NCI-H1105 (cell line): ENCODE data around the gene CNGB1.
"Not testable (repeated sequence)": the region's sequence is repeated elsewhere in the genome, so short reads cannot be mapped to it uniquely, and the experiment has no call there.

Experiments used
- DNase-seq: peaks from one replicate; lab custom pipeline; 2025; lab: John Stamatoyannopoulos, UW

Gene CNGB1

DNA sequence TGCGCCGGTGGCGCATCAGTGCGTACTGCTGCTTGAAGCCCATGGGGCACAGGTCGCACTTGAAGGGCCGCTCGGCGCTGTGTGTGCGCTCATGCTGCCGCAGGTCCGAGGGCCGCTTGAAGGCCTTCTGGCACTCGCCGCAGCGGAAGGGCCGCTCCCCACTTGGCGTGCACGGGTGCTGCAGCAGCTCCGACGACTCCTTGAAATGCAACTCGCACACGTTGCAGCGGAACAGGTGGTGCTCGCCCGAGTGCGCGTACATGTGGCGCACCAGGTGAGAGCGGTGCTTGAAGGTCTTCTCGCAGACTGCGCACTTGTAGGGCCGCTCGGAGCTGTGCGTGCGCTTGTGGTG lies 26.2 kb upstream of the CNGB1 start:
- DNase-seq = no peak

DNA sequence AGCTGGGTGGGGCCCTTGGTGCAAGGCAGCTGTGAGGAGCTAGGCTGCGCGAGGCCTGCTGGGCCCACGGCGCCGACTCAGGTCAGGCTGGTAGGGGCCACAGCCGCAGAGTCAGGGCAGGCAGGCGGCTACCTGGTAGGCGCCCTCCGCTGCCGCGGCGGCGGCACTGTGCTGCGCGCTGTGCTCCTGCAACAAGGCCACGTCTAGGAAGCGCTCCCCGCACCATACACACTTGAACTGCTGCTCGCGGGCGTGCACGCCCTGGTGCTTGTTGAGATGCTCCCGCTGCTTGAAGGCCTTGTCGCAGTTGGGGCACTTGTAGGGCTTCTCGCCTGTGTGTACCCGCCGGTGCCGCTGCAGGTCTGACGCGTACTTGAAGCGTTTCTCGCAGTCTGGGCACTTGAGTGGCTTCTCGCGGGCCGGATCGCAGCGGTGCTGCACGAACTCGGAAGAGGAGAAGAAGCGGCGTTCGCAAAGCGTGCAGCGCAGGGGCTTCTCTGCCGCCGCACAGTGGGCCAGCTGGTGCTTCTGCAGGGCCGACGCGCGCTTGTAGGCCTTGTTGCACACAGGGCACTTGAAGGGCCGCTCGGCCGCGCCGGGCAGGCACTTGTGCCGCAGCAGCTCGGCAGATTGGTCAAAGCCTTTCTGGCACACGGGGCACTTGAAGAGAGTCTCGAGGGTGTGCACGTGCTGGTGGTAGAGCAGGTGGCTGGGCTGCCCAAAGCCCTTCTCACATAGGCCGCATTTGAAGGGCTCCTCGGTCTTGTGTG lies 25.7 kb upstream of the CNGB1 start:
- no peak for DNase-seq

DNA sequence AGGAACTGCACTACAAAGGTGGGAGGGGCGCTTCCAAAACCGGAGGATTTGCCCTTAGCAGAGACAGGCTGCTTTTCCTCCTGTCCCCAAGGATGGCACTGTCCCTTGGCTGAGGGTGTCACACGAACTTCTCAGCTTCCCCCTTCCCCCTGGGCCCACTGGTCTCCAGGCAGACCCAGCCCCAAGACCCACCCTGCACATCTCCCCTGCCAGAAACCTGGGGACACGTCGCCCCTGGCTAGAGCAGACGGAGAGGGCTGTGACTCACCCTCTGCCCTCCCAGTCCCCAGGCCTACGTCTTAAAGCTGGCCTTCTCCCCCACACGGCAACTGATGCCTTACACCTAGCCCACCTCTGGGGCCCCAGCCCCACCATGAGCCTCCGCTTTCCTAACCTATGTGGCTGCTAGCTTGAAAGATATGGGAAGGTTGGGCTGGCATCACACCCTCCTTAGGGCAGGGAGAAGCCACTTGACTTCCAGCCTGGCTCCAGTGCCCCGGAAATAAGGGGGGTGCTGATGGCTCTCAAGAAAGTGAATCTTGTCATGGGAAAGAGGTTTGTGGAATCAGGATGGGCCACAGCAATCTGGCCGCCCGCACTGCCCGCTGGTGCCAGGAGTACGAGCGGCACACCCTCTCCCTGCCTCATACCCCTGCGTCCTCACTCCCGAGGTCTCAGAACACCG lies 24.9 kb upstream of the CNGB1 start:
- no peak for DNase-seq

DNA sequence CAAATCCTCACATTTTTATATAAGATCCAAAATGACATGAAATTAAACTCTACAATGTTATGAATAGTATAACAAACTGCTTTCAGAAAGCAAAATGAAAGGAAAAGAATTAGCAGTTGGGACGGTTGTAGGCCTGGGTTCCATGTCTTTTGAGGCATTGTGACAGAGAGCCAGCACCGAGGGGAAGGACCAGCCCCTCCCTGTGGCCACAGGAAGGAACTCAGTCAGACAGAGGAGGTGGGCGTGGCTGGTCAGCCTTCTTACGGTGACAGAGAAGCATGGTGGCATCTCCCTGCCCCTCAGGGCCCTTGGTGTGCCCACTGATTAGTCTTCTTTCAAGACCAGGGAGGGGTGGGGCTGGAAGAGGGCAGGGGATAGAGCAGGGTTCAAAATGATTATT lies 23.9 kb upstream of the CNGB1 start:
- DNase-seq = no peak

DNA sequence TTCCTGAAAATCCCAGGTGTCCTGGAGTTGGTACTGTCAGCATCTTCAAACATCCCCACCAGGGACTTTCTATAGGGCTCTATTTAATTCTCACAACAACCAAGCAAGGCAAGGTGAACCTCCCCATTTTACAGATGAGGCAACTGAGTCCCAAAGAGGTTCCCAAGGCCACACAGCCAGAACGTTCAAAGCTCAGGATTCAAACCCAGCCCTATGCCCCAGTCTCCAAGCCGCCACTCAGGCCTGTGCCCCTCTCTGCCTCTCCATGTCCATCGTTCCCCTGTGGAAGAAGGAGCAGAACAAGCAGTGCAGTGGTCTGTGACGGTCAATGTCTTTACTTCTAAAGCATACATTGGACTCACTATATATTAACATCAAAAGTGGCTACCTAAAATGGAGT lies 23.4 kb upstream of the CNGB1 start:
- DNase-seq = no peak

DNA sequence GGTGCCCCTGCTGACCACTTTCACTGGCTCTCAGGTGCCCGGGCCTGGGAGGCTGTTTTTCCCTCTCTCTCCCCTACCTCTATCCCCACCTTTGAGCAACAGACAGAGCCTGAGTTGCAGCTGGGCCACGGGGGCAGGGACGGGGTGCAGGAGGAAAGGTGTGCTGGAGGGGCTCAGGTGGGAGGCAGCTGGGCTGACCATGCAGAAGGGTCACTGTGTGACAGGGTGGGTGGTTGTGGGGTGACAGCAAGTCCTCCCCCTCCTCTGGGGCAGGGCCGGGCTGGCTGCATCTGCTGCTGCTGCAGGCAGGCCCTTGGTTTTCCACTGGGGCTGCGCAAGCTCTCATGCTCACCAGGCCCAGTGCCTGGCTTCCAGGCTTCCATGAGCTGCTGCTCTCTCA lies 23.0 kb upstream of the CNGB1 start:
- DNase-seq = no peak

DNA sequence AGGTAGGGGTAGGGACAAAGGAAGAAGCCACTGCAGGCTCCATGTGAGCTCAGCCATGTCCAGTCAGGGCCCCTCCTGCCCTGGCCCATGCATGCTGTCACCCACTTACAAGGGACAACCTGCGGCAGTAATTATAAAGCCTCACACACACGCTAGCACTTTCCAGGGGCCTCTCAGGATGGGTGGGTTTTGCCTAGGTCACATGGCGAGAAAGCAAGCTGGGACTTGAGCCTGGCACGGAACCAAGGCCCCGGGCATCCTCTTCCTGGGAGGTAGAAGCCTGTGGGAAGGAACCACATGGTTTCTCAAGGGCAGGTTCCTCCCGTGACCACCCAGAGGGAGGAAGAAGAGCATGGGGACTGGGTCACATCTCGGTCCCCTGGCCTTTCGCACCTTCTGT lies 22.5 kb upstream of the CNGB1 start:
- DNase-seq = peak; percentile 75

DNA sequence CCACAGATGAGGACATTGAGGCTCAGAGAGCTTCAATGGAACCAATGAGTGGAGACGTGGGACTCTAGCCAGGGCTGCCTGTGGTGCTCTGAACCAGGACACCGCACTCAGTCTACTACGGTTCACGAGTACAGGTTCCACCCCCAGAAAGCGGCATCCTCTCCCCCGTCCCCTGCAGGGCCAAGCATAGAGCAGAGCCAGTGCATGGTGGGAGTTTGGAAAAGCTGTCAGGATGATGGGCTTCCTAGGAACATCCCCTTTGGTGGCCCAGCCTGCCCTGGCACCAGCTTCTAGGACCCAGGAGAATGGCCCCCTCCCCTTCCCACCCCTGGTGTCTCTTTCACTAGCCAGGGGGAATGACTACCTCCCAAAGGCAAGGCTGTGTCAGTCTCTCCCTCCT lies 21.2 kb upstream of the CNGB1 start:
- DNase-seq = no peak

DNA sequence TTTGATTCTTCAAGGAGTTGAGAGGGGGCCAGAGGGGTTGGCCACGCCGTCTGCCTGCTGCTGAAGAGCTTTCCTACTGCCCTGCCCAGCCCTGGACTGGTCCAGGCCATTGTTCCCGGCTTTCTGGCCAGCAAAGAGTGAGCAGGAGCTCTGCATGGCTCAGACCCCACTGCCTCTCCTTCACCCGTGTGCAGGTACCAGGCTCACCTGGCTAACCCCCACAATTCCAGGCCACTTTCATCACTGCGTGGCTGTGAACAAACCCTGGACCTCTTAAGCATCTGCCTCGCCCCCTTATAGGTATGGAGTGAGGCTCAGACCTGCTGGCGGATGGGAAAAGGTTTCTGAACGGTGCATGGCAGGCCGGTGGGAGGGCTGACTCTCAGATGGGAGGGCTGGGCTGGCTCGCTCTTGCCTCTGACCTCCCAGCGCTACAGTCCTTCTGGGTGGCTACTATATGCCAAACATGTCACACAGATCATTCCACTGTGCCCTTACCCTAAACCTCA lies 20.7 kb upstream of the CNGB1 start:
- no peak for DNase-seq

DNA sequence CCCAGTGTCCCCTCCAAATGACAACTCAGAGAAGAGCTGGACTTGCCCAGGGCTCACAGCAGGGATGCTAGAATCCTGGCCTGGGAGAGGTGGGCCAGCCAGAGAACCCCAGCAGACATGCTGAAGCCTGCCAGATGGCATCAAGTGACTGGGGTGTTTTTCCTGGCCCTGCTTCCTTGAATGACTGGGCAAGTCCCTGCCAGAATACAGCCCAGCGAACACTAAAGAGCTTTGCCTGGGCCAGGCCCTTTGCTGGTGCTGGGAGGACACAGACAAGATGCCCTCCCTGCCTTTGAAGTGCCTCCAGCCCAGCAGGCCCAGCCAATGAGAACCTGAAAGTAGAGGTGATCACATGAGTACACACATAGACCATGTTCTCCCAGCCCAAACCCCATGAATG lies 18.0 kb upstream of the CNGB1 start:
- DNase-seq = peak; percentile 16

DNA sequence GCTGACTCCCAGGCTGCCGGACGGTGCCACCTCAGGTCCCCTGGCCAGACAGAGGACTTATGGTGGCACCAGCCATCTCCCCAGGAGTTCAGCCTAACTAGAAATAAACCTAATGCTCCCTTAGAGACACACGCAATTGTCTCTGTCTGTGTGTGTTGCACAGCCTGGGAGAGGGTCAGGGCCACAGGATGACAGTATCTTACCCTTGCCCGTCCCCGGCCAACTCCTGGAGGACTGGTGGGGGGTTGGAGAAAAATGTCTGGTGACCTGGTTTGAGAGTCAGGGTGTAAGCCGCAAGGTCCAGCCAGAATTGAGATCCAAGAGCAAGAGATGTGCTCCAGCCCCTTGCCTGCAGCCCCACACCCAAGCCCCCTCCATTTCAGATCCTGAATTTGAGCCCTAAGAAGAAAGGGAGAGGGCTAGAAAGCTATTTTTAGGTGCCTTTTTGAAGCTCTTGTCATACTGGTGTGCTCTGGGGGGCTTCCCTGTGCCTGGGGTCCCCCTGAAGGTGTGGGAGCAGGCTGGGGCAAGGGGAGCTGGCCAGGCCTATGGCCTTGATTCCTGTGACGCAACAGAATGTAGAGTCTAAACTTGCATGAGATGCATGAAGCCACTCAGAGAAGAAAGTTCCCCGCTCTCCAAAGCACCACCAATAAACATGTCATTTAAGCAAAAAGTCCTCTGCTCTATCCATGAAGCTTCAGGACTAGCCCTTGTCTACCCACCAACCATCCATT lies 16.7 kb upstream of the CNGB1 start:
- DNase-seq = no peak

DNA sequence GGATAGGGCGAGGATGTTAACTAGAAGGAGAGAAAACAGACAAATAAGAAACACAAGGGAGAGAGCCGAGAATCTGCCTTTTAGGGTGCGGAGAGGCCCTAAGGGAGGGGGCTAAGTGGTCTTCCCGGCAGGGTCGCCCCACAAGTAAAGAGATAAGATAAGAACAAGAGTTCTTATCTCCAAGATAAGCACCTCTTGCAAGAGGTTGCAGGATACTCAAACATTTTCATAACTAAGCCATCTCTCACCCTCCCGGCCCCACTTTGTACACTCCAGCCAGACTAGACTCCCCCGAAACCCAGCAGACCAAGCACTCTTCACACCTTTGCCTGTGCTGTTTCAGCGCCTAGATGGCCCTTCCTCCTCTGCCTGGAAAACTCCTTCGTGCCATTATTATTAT lies 15.3 kb upstream of the CNGB1 start:
- DNase-seq = no peak

DNA sequence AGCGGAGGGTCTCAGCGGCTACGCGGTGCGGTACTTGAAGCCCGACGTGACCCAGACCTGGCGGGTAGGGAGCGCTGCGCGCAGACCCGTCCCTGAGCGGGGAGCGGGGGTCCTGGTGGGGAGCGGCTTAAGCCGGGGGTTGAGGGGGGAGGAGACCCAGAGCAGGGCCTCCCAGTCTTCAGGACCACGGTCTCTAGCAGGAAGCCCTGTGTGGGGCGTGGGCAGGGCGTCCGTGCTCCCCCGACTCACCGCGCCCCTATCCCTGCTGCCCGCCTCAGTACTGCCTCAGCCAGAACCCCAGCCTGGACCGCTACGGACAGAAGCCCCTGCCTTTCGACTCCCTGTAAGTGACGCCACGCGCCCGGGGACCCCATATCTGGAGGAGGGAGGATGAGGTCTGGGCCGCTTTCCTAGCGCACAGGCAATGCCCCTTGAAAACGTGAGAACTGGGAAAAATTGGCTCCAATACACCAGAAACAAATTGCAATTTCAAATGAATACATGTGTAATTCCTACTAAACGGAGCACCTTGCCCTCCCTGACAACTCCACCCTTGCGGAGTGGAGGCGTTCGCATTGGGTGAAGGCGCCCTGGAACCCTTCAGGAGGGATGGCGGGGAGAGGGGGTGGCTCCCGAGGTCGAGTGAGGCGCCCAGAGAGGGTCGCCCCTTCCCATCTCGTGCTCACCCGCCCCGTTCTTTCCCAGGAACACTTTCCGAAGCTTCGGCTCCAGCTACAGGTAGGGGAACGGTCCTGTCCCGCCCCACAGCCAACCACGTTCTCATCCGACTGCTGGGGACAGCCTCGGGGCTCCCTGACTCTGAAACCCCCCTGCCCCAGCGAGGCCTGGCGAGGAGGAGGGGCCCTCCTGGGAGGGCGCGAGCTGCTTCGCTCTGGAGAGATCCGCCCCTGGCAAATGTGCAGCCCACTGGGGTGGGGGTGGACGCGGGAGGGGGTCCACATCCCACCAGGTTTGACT lies 14.6 kb upstream of the CNGB1 start:
- DNase-seq = no peak

DNA sequence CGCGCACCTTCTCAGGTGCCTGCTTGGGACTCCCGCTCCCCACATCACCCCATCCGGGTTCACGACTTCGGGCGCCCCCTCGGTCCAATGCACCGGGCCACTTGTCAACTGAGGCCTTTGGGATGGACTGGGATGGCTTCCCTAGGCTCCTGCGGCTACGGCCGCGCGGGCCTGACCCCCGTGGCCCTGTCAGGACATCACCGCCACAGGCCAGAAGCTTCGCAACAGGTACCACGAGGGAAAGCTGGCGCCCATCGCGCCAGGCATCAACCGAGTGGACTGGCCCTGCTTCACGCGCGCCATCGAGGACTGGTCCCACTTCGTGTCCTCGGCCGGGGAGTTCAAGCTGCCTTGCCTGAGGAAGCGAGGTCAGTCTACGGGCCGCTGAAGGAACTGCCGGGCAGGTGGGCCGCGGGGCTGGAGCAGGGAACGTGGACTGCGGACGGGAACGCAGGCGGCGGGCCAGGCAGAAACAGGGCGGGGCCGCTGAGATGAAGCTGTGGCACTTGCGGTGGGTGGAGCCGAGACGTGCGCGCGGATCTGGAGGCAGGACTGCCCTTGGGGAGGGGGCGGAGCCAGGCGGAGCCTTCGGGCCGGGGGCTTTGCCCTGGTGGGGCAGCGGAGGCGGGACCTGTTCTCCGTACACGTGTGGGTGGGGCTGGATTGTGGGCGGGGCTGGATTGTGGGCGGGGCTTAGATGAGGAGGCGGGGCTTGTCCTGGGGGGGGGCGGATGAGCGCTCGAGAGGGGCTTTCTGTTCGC lies 13.7 kb upstream of the CNGB1 start:
- DNase-seq = no peak

DNA sequence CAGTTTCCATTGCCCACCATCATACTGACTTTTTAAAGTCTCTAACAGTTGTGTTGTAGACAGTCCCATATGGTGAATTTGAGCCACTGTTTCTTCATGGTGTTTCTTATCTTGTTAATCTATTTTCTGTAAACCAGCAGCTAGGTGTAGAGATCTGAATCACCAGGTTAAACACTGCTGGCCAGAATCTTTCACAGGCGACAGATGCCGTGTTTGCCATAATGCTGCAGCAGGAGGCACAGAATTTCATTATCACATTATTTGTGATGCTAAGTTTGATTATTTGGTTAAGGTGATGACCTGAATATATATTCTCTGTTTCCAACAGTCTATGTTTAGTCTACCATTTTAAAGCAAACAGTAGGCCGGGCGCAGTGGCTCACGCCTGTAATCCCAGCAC lies 11.5 kb upstream of the CNGB1 start:
- no peak for DNase-seq

DNA sequence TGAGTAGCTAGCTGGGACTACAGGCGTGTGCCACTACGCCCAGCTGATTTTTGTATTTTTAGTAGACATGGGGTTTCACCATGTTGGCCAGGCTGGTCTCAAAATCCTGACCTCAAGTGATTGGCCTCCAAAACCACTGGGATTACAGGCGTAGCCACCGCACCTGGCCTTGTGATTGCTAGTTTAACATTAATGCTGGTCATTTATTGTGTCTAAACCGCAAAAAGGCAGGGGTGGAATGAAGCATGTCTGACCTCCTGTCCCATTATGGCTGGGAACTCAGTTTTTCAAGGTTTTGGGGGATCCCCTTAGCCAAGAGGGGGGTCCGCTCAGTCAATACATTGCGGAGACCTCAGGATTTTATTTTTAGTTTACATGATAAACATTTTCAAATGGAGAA lies 10.7 kb upstream of the CNGB1 start:
- DNase-seq = no peak

DNA sequence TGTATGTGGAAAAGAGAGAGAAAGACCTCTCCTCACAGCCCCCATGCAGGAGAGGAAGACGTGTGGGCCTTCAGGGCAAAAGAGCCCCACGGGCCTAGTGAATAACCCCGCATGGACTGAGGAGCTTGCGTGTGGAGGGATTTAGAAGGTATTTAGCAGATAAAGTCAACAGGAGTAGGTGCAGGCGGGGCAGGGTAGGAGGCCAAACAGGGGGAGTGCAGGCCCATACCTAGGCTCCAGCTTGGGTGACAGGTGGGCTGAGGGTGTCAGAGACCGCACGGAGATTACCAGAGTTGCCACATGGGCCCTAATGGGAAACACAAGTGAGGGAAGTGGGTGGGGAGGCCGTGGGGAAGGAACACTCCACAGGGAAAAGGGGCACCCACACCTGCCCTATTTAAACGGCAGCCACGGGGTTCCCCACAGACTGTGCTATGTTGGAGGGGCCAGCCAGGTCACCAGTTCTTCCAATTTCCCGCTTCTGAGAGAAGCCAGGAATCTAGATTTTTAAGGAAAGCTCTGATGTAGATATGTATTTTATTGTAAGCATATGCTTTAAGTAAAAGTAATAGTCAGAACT lies 8.2 kb upstream of the CNGB1 start:
- no peak for DNase-seq

DNA sequence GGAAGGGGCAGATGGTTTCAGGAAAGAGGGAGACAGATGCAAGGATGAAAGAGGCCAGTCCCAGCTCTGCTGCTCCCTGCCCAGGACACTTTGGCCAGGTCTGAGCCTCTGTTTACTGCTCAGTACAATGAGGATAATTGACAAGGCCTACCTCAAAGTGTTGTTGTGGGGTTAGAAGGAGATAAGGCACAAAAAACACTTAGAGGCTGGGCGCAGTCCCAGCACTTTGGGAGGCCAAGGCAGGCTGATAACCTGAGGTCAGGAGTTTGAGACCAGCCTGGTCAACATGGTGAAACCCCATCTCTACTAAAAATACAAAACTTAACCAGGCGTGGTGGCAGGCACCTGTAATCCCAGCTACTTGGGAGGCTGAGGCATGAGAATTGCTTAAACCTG lies 7.1 kb upstream of the CNGB1 start:
- DNase-seq = not testable (repeated sequence)

DNA sequence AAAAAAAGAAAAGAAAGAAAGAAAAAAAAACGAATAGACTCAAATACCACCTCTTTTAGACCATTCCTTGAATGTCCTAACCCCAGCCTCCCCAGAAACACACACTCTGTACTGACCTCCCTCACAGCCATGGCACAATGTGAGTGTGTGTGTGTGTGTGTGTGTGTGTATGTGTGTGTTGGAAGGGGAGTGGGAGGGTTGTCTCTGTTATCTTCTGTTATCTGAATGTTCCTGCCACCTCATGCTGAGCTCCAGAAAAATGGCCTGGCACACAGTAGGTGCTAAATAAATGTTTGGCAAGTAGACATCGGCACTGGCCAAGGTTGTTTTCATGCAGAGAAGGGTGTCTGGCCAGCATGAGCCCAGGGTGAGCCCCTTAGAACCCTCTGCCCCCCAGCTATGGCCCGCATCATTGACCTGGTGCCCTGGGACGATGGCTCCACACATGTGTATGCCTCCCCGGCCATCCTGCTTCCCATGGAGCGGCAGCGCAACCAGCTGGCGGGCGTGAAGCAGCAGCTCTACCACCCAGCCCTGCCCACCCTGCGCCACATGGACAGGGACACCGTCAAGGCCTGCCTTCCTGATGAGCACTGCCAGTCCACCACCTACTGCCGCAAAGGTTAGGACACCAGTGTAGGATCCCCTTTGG lies 6.6 kb upstream of the CNGB1 start:
- no peak for DNase-seq

DNA sequence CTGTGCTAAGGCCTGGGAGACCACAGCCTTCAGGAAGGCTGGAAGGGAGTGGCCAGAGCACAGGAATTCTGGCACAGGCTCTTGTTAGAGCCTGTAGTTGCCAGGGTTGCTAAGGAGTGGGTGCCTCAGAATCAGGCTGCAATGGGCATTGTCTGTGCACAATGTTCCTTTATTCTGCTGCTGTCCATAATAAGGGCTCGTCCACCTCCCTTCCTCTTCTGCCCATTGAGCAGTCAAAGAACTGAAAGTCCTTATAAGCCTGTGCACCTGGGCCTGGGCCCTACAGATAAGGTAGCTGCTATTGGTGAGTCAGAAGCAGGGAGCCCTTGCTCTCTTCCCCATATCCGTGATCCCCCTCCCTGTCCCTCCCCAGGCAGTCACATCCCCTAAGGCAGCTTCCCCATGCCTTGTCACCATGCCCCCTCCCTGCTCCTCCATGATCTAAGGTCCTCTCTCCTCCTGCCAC lies 5.4 kb upstream of the CNGB1 start:
- DNase-seq = no peak
